CD4-positive, alpha-beta T cell (primary cell): ENCODE measurements around the gene COL3A1. TPM values are rescaled to one million over a fixed set of nuclear protein-coding genes. Genes with fewer than 3 reads are reported as not detected.

Experiments used
- ATAC-seq: fragments of 200-7000 bp; cut with Tn5 transposase; one replicate; pipeline ENCODE4 v1.10.0; 2022; ENCODE audit warnings: mild to moderate bottlenecking; ENCODE audit not compliant: poor library complexity
- CTCF ChIA-PET: fragments of 350-600 bp; sonication (Branson Sonifier 250); formaldehyde crosslinking; loops from one replicate; lab custom pipeline; 2021; ENCODE audit warnings: antibody characterized with exemption, inconsistent platforms; lab: Charles Lee
- POLR2A ChIA-PET: fragments of 350-600 bp; sonication (Branson Sonifier 250); formaldehyde crosslinking; loops from one replicate; lab custom pipeline; 2021; ENCODE audit warnings: antibody characterized with exemption, inconsistent platforms; lab: Charles Lee
- DNase-seq, 14 experiments: peaks; one replicate each; pipeline ENCODE4 v3.0.0-alpha.2; 2013 to 2020; ENCODE audit warnings: mixed read lengths in 2 of 14
- H3K27ac ChIP-seq, 2 donors: one replicate each; pipeline versions ENCODE4 v1.5.1 to v1.7.0; 2013; ENCODE audit warnings: low read length in 2 of 2, low read depth in 1 of 2, mild to moderate bottlenecking in 1 of 2
- H3K27me3 ChIP-seq, 2 experiments: 1 replicate in 1 of 2; 2 replicates in 1 of 2; pipeline versions ENCODE4 v1.6.1 to v1.7.0; 2013; ENCODE audit warnings: low read length in 2 of 2, control low read depth in 1 of 2, mild to moderate bottlenecking in 1 of 2, moderate library complexity in 1 of 2; ENCODE audit not compliant: insufficient read depth in 2 of 2, control insufficient read depth in 1 of 2
- H3K36me3 ChIP-seq: one replicate; pipeline ENCODE4 v1.6.1; 2013; ENCODE audit warnings: low read length, control low read depth; ENCODE audit not compliant: insufficient read depth
- H3K4me1 ChIP-seq: one replicate; pipeline ENCODE4 v1.6.1; 2013; ENCODE audit warnings: low read length, control low read depth; ENCODE audit not compliant: insufficient read depth
- H3K4me3 ChIP-seq: one replicate; pipeline ENCODE4 v1.5.1; 2013; ENCODE audit warnings: mild to moderate bottlenecking, low read length, moderate library complexity
- H3K9me3 ChIP-seq, 2 experiments: 1 replicate in 1 of 2; 2 replicates in 1 of 2; pipeline versions ENCODE4 v1.6.1 to v1.7.0; 2013; ENCODE audit warnings: low read length in 2 of 2, mild to moderate bottlenecking in 2 of 2, control low read depth in 1 of 2, moderate library complexity in 1 of 2; ENCODE audit not compliant: control insufficient read depth in 1 of 2, insufficient read depth in 1 of 2
- H3K27ac Mint-ChIP-seq: one replicate; pipeline ENCODE4 v1.8.0; 2020; ENCODE audit warnings: mixed read lengths
- H3K27me3 Mint-ChIP-seq: one replicate; pipeline ENCODE4 v1.8.0; 2021; ENCODE audit warnings: mixed read lengths
- H3K36me3 Mint-ChIP-seq: one replicate; pipeline ENCODE4 v1.8.0; 2021; ENCODE audit warnings: low read depth, mixed read lengths
- H3K4me1 Mint-ChIP-seq: one replicate; pipeline ENCODE4 v1.8.0; 2021; ENCODE audit warnings: low read depth, mixed read lengths
- H3K4me3 Mint-ChIP-seq: one replicate; pipeline ENCODE4 v1.8.0; 2020; ENCODE audit warnings: mild to moderate bottlenecking, mixed read lengths
- H3K9me3 Mint-ChIP-seq: one replicate; pipeline ENCODE4 v1.8.0; 2020; ENCODE audit warnings: mixed read lengths
- intact Hi-C, 2 experiments: fragments of 100-400 bp; cut with DNase I in 1 of 2; cut with micrococcal nuclease in 1 of 2; formaldehyde crosslinking; loops; one replicate each; pipeline versions ENCODE4 v1.15.1 to v1.9.0; 2023 to 2025; cut with DNase I, micrococcal nuclease
- total RNA-seq, 174 experiments: library from RNA in 2 of 174; stranded (reverse) in 2 of 174; gene quantifications; one replicate each; pipeline ENCODE4 v1.2.3 and lab custom pipeline; 2021 to 2026
- TF ChIP-seq, protein P1 (sequence below): fragments of 200-600 bp; IDR thresholded peaks from one replicate; pipeline ENCODE4 v1.8.0; 2022; ENCODE audit warnings: antibody characterized with exemption, mild to moderate bottlenecking

Gene COL3A1
- total RNA-seq, 2 experiments from 2014 or later: not detected

DNA sequence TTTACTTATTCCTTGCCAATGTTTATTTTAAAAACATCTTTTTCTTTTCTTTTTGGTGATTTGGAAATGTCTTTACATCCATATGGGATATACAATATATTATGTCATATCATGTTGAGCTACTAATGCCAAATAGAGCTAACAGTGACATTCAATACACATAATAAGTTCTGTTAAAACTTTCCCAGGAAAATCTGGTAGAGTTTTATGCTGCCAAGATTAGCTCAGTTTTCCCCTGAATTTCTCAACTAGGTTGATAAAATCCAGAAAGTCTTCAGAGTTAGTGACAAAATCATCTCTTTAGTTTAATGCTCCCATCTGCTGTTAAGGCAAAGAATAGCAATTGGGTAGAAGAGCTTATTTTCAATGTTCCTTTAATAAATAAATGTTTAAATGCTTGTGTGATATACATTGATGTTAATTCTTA lies 9.9 kb downstream of the COL3A1 start:
- H3K27me3 ChIP-seq: no peaks in the 10 kb centered on the region
- intact Hi-C loops: no loop called here
- Mint-ChIP-seq H3K27ac (no peak overlapping the region), H3K4me1 (no peaks in the 10 kb centered on the region), H3K36me3 (no peaks in the 10 kb centered on the region), H3K9me3 (no peaks in the 10 kb centered on the region), H3K4me3 (no peak overlapping the region), H3K27me3 (no peaks in the 10 kb centered on the region)
- ChIA-PET POLR2A (no interaction called here), CTCF (no interaction called here)
- no peak overlapping the region for H3K27ac ChIP-seq
- no peaks in the 10 kb centered on the region for H3K9me3 ChIP-seq
- DNase-seq (no peak), ATAC-seq (no peak)
- H3K4me1 ChIP-seq: no peaks in the 10 kb centered on the region
- TF ChIP-seq, protein P1, sequence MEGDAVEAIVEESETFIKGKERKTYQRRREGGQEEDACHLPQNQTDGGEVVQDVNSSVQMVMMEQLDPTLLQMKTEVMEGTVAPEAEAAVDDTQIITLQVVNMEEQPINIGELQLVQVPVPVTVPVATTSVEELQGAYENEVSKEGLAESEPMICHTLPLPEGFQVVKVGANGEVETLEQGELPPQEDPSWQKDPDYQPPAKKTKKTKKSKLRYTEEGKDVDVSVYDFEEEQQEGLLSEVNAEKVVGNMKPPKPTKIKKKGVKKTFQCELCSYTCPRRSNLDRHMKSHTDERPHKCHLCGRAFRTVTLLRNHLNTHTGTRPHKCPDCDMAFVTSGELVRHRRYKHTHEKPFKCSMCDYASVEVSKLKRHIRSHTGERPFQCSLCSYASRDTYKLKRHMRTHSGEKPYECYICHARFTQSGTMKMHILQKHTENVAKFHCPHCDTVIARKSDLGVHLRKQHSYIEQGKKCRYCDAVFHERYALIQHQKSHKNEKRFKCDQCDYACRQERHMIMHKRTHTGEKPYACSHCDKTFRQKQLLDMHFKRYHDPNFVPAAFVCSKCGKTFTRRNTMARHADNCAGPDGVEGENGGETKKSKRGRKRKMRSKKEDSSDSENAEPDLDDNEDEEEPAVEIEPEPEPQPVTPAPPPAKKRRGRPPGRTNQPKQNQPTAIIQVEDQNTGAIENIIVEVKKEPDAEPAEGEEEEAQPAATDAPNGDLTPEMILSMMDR: no peak
- no peaks in the 10 kb centered on the region for H3K36me3 ChIP-seq
- no peak overlapping the region for H3K4me3 ChIP-seq

DNA sequence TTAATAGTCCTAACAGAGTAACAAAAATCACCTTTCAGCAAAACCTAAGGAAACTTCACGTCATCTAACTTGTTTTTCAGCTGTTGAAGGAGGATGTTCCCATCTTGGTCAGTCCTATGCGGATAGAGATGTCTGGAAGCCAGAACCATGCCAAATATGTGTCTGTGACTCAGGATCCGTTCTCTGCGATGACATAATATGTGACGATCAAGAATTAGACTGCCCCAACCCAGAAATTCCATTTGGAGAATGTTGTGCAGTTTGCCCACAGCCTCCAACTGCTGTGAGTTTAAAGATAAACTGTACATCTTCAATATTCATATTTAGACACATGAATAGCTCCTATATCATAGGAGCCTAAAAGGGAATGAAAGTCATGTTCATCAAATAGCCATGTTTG lies 10.5 kb downstream of the COL3A1 start:
- no peaks in the 10 kb centered on the region for H3K36me3 Mint-ChIP-seq
- H3K27me3 ChIP-seq: no peaks in the 10 kb centered on the region
- no peaks in the 10 kb centered on the region for H3K36me3 ChIP-seq
- no peaks in the 10 kb centered on the region for H3K4me1 Mint-ChIP-seq
- H3K4me3 Mint-ChIP-seq: no peak overlapping the region
- no peaks in the 10 kb centered on the region for H3K9me3 Mint-ChIP-seq
- ChIA-PET CTCF (no interaction called here), POLR2A (no interaction called here)
- DNase-seq (no peak), ATAC-seq (no peak)
- no peaks in the 10 kb centered on the region for H3K9me3 ChIP-seq
- intact Hi-C loops: no loop called here
- H3K4me3 ChIP-seq: no peak overlapping the region
- no peak overlapping the region for H3K27ac ChIP-seq
- no peaks in the 10 kb centered on the region for H3K4me1 ChIP-seq
- TF ChIP-seq, protein P1: no peak
- no peaks in the 10 kb centered on the region for H3K27me3 Mint-ChIP-seq
- H3K27ac Mint-ChIP-seq: no peak overlapping the region

DNA sequence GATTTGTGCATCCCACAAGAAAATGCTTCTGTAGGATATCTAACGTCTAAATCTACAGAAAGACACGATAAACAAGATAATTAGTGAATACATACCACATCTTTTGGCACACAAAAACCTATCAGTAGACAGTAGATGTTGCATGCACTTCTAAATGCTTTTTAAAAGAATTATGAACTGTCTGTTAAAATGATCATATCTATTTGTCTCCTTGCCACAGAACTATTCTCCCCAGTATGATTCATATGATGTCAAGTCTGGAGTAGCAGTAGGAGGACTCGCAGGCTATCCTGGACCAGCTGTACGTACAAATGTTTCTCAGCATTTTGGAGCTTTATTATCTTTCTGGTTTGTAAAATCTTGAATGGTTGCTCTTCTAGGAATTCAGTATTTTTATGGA lies 12.7 kb downstream of the COL3A1 start:
- H3K27ac Mint-ChIP-seq: no peak overlapping the region
- H3K27me3 ChIP-seq: no peaks in the 10 kb centered on the region
- H3K9me3 Mint-ChIP-seq: no peaks in the 10 kb centered on the region
- no peaks in the 10 kb centered on the region for H3K27me3 Mint-ChIP-seq
- TF ChIP-seq, protein P1: no peak
- no peaks in the 10 kb centered on the region for H3K36me3 ChIP-seq
- no peaks in the 10 kb centered on the region for H3K4me1 ChIP-seq
- H3K4me3 Mint-ChIP-seq: no peak overlapping the region
- H3K9me3 ChIP-seq: no peaks in the 10 kb centered on the region
- H3K27ac ChIP-seq: no peak overlapping the region
- intact Hi-C loops: no loop called here
- ChIA-PET CTCF (no interaction called here), POLR2A (no interaction called here)
- DNase-seq: no peak
- H3K4me1 Mint-ChIP-seq: no peaks in the 10 kb centered on the region
- no peaks in the 10 kb centered on the region for H3K36me3 Mint-ChIP-seq
- ATAC-seq: no peak
- H3K4me3 ChIP-seq: no peak overlapping the region
